Measurements from ENCODE around the gene IGF1R.

Gene IGF1R

GRCh38 chr15:98647026-98647773, 1.1 kb upstream of the IGF1R start:
- H3K27ac ChIP-seq (ENCODE audit: low read depth in 2 of 2, low read length in 2 of 2) = peak overlapping the region; percentile 47 to 52
- H3K4me1 ChIP-seq (ENCODE audit: control insufficient read depth in 2 of 2, insufficient read depth in 2 of 2, low read length in 2 of 2) = peaks cover 5 to 13% of the 10 kb centered on the region in 2 donors
- H3K9me3 ChIP-seq (ENCODE audit: control insufficient read depth in 2 of 2, low read length in 2 of 2) = no peaks in the 10 kb centered on the region
- no peaks in the 10 kb centered on the region for H3K36me3 ChIP-seq (ENCODE audit: control insufficient read depth in 2 of 2, insufficient read depth in 2 of 2, low read length in 2 of 2)
- H3K9ac ChIP-seq (ENCODE audit: low read depth in 1 of 2, low read length in 2 of 2) = peak overlapping the region; percentile 41 to 49
- H3K27me3 ChIP-seq (ENCODE audit: control insufficient read depth in 2 of 2, insufficient read depth in 2 of 2, low read length in 2 of 2) = peaks cover 4 to 6% of the 10 kb centered on the region in 2 donors
- H3K4me3 ChIP-seq (ENCODE audit: low read length in 2 of 2) = peak overlapping the region; percentile 71 to 76

GRCh38 chr15:98648654-98649471, 524 bp downstream of the IGF1R start:
- Histone ChIP-seq H3K4me3 (ENCODE audit: low read length in 2 of 2) (peak overlapping the region; percentile 65 to 86), H3K4me1 (ENCODE audit: control insufficient read depth in 2 of 2, insufficient read depth in 2 of 2, low read length in 2 of 2) (peaks cover 5 to 13% of the 10 kb centered on the region in 2 donors), H3K27me3 (ENCODE audit: control insufficient read depth in 2 of 2, insufficient read depth in 2 of 2, low read length in 2 of 2) (peaks cover 4 to 6% of the 10 kb centered on the region in 2 donors), H3K36me3 (ENCODE audit: control insufficient read depth in 2 of 2, insufficient read depth in 2 of 2, low read length in 2 of 2) (no peaks in the 10 kb centered on the region), H3K9ac (ENCODE audit: low read depth in 1 of 2, low read length in 2 of 2) (peak overlapping the region; percentile 63 to 84), H3K27ac (ENCODE audit: low read depth in 2 of 2, low read length in 2 of 2) (peak overlapping the region; percentile 89 to 91), H3K9me3 (ENCODE audit: control insufficient read depth in 2 of 2, low read length in 2 of 2) (no peaks in the 10 kb centered on the region)

GRCh38 chr15:98649472-98650416, 1.4 kb downstream of the IGF1R start:
- Histone ChIP-seq H3K36me3 (ENCODE audit: control insufficient read depth in 2 of 2, insufficient read depth in 2 of 2, low read length in 2 of 2) (no peaks in the 10 kb centered on the region), H3K4me3 (ENCODE audit: low read length in 2 of 2) (peak overlapping the region; percentile 65 to 86), H3K27me3 (ENCODE audit: control insufficient read depth in 2 of 2, insufficient read depth in 2 of 2, low read length in 2 of 2) (peaks cover 4 to 6% of the 10 kb centered on the region in 2 donors), H3K4me1 (ENCODE audit: control insufficient read depth in 2 of 2, insufficient read depth in 2 of 2, low read length in 2 of 2) (peaks cover 5 to 13% of the 10 kb centered on the region in 2 donors), H3K9ac (ENCODE audit: low read depth in 1 of 2, low read length in 2 of 2) (peak overlapping the region; percentile 41 to 84), H3K27ac (ENCODE audit: low read depth in 2 of 2, low read length in 2 of 2) (peak overlapping the region; percentile 64 to 89), H3K9me3 (ENCODE audit: control insufficient read depth in 2 of 2, low read length in 2 of 2) (no peaks in the 10 kb centered on the region)

- H3K27ac ChIP-seq (ENCODE audit: low read depth in 2 of 2, low read length in 2 of 2) = peak overlapping the region; percentile 64 to 89
- H3K9ac ChIP-seq (ENCODE audit: low read depth in 1 of 2, low read length in 2 of 2) = peak overlapping the region; percentile 60 to 84
- H3K4me1 ChIP-seq (ENCODE audit: control insufficient read depth in 2 of 2, insufficient read depth in 2 of 2, low read length in 2 of 2) = peaks cover 5 to 13% of the 10 kb centered on the region in 2 donors
- no peaks in the 10 kb centered on the region for H3K9me3 ChIP-seq (ENCODE audit: control insufficient read depth in 2 of 2, low read length in 2 of 2)
- H3K27me3 ChIP-seq (ENCODE audit: control insufficient read depth in 2 of 2, insufficient read depth in 2 of 2, low read length in 2 of 2) = peaks cover 4 to 6% of the 10 kb centered on the region in 2 donors
- H3K4me3 ChIP-seq (ENCODE audit: low read length in 2 of 2) = peak overlapping the region; percentile 65 to 86
- H3K36me3 ChIP-seq (ENCODE audit: control insufficient read depth in 2 of 2, insufficient read depth in 2 of 2, low read length in 2 of 2) = no peaks in the 10 kb centered on the region
These were observed 2.2 kb downstream of the IGF1R start for GRCh38 chr15:98650417-98651035.

GRCh38 chr15:98651036-98651481, 2.7 kb downstream of the IGF1R start:
- Histone ChIP-seq H3K27me3 (ENCODE audit: control insufficient read depth in 2 of 2, insufficient read depth in 2 of 2, low read length in 2 of 2) (peaks cover 4 to 6% of the 10 kb centered on the region in 2 donors), H3K4me3 (ENCODE audit: low read length in 2 of 2) (peak overlapping the region; percentile 65 to 86), H3K9me3 (ENCODE audit: control insufficient read depth in 2 of 2, low read length in 2 of 2) (no peaks in the 10 kb centered on the region), H3K27ac (ENCODE audit: low read depth in 2 of 2, low read length in 2 of 2) (peak overlapping the region; percentile 64 to 89), H3K4me1 (ENCODE audit: control insufficient read depth in 2 of 2, insufficient read depth in 2 of 2, low read length in 2 of 2) (peaks cover 5 to 13% of the 10 kb centered on the region in 2 donors), H3K36me3 (ENCODE audit: control insufficient read depth in 2 of 2, insufficient read depth in 2 of 2, low read length in 2 of 2) (no peaks in the 10 kb centered on the region), H3K9ac (ENCODE audit: low read depth in 1 of 2, low read length in 2 of 2) (peak overlapping the region; percentile 60 to 84)

- Histone ChIP-seq H3K4me3 (ENCODE audit: low read length in 2 of 2) (peak overlapping the region; percentile 65 to 86), H3K4me1 (ENCODE audit: control insufficient read depth in 2 of 2, insufficient read depth in 2 of 2, low read length in 2 of 2) (peaks cover 5 to 13% of the 10 kb centered on the region in 2 donors), H3K27me3 (ENCODE audit: control insufficient read depth in 2 of 2, insufficient read depth in 2 of 2, low read length in 2 of 2) (peaks cover 4 to 6% of the 10 kb centered on the region in 2 donors), H3K36me3 (ENCODE audit: control insufficient read depth in 2 of 2, insufficient read depth in 2 of 2, low read length in 2 of 2) (no peaks in the 10 kb centered on the region), H3K9me3 (ENCODE audit: control insufficient read depth in 2 of 2, low read length in 2 of 2) (no peaks in the 10 kb centered on the region), H3K27ac (ENCODE audit: low read depth in 2 of 2, low read length in 2 of 2) (peak overlapping the region; percentile 64 to 89), H3K9ac (ENCODE audit: low read depth in 1 of 2, low read length in 2 of 2) (peak overlapping the region in 1 of 2 donors; percentile 84)
These were observed 3.4 kb downstream of the IGF1R start for GRCh38 chr15:98651581-98652220.

GRCh38 chr15:98653686-98654085, 5.3 kb downstream of the IGF1R start:
- Histone ChIP-seq H3K4me3 (ENCODE audit: low read length in 2 of 2) (no peak overlapping the region), H3K9me3 (ENCODE audit: control insufficient read depth in 2 of 2, low read length in 2 of 2) (no peaks in the 10 kb centered on the region), H3K27ac (ENCODE audit: low read depth in 2 of 2, low read length in 2 of 2) (no peak overlapping the region), H3K4me1 (ENCODE audit: control insufficient read depth in 2 of 2, insufficient read depth in 2 of 2, low read length in 2 of 2) (peaks cover 5 to 11% of the 10 kb centered on the region in 2 donors), H3K9ac (ENCODE audit: low read depth in 1 of 2, low read length in 2 of 2) (no peak overlapping the region), H3K36me3 (ENCODE audit: control insufficient read depth in 2 of 2, insufficient read depth in 2 of 2, low read length in 2 of 2) (no peaks in the 10 kb centered on the region), H3K27me3 (ENCODE audit: control insufficient read depth in 2 of 2, insufficient read depth in 2 of 2, low read length in 2 of 2) (peaks cover 4 to 6% of the 10 kb centered on the region in 2 donors)

GRCh38 chr15:98654790-98655360, 6.5 kb downstream of the IGF1R start:
- no peaks in the 10 kb centered on the region for H3K36me3 ChIP-seq (ENCODE audit: control insufficient read depth in 2 of 2, insufficient read depth in 2 of 2, low read length in 2 of 2)
- H3K27ac ChIP-seq (ENCODE audit: low read depth in 2 of 2, low read length in 2 of 2) = no peak overlapping the region
- H3K27me3 ChIP-seq (ENCODE audit: control insufficient read depth in 2 of 2, insufficient read depth in 2 of 2, low read length in 2 of 2) = peaks cover 4 to 6% of the 10 kb centered on the region in 2 donors
- peaks cover 5 to 16% of the 10 kb centered on the region in 2 donors for H3K4me1 ChIP-seq (ENCODE audit: control insufficient read depth in 2 of 2, insufficient read depth in 2 of 2, low read length in 2 of 2)
- H3K4me3 ChIP-seq (ENCODE audit: low read length in 2 of 2) = no peak overlapping the region
- no peak overlapping the region for H3K9ac ChIP-seq (ENCODE audit: low read depth in 1 of 2, low read length in 2 of 2)
- H3K9me3 ChIP-seq (ENCODE audit: control insufficient read depth in 2 of 2, low read length in 2 of 2) = no peaks in the 10 kb centered on the region

Data from mucosa of rectum (tissue), 2 donors.